ENCODE results near the gene MAPKAP1.

MAPKAP1 gene

DNA sequence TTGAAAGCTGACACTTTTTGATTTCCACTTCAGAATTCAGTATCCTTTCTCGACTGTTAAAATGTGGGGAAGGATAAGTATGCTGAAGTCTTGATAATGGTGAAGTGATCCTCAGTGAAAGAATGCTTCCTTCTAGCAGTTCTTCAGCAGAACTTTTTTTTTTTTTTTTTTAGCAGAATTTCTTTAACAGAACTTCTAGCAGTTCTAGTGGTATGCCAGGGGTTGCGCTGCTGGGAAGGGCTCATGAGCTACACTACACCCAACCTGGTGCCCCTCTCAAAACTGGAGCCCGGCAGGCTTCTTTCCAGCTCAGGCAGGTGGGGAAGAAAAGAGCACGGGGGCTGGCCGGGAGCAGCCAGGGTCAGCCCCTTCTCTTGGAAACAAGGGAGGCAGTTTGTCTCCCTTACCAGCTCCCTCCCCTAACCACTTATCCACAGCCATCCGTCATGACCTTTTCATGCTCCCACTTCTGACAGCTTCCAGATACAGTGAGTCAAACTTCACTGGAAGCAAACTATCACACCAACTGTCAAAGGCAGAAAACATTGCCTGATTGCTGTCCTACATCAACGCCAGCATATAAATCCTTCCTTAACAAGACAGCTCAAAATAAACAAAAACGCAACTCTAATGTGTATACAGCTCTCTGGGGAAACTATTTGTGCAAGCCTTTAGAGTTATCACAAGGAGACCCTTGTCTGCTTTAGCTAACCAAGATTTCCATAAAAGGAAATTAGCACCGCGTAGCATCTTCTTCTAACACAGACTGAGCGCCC lies 233.9 kb downstream of the MAPKAP1 start:
- peak; percentile 48 for DNase-seq

DNA sequence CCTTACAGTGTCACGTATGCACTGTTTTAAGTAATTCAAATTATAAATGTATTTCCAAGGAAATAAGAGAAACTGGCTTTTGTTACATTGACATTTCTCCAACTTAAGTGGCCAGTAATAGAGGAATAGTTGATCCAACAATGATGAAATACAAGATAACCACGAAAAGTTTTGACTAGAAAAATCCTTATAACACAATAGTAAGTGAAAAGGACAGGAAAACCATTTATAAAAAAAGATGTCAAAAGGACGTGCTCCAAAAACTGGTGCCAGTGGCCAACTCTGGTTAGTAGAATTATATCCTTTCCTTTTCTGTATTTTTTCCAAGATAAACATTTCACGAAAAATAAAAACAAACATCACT lies 234.5 kb downstream of the MAPKAP1 start:
- DNase-seq: no peak

GRCh38 chr9:125470767-125471580 lies 236.0 kb downstream of the MAPKAP1 start:
- no peak for DNase-seq

GRCh38 chr9:125470189-125470588 lies 236.8 kb downstream of the MAPKAP1 start:
- DNase-seq: no peak

DNA sequence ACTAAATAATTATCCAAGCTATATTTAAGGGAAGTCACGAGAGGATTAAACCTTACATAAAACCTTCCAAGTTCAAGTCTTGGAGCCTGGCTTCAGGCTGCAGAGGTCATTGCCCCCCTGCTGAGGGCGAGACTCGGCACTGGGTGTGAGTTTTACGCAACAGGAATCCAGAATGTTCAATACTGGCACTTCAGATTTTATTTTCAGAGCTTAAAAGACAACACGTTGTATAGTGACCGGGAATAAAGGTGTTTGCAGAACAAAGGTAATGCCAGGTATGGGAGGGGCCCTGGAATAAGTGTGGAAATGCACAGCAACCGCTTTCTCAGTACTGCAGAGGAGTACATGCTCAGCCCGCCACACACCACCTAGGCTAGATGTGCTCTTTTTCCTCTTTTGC lies 238.4 kb downstream of the MAPKAP1 start:
- no peak for DNase-seq

DNA sequence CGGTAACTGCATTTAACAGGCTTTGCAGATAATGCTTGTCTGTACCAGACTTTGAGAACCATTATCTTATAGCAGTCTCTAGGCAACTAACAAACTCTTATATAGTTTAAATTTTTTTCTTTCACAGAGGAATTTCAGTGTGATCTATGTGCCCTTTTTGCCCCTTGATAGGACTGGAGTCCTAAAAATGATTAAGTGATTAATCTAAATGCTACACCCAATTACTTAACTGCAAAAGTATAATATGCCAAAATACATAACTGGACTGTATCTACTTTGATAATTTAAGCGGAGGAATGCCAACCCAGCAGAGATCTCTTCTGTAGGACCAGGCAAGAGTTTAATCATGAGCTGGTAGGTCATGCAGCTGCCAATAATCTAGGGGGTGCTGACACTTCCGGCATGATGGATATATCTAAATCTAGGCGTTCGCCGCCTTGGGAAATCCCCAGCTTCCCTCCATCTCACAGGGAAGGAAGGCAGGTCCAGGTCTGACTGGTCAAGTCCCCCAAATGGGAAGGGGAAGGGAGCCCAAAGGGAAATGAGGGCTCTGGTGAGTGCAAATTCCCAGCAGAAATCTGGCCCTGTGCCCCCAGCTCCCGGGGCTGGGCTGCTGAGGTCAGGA lies 239.8 kb downstream of the MAPKAP1 start:
- no peak for DNase-seq

DNA sequence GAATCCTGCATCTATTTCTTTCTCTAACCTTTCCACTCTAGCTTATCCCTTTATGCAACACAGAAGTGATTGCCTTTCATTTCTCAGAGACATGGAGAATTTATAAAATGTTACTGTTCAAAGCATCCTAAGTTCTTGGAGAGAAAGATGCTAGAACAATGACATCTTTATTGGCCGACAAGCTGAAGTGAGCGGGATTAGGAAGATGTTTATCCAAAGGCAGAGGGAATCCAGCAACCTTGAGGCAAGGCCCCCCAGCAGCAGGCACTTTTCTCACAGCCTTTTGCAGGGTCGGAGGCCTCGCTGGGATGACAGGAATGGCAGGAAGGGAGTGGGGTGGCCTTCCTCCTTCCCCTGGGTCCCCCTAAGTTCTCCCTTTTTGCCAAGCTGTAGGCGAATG lies 240.6 kb downstream of the MAPKAP1 start:
- no peak for DNase-seq

DNA sequence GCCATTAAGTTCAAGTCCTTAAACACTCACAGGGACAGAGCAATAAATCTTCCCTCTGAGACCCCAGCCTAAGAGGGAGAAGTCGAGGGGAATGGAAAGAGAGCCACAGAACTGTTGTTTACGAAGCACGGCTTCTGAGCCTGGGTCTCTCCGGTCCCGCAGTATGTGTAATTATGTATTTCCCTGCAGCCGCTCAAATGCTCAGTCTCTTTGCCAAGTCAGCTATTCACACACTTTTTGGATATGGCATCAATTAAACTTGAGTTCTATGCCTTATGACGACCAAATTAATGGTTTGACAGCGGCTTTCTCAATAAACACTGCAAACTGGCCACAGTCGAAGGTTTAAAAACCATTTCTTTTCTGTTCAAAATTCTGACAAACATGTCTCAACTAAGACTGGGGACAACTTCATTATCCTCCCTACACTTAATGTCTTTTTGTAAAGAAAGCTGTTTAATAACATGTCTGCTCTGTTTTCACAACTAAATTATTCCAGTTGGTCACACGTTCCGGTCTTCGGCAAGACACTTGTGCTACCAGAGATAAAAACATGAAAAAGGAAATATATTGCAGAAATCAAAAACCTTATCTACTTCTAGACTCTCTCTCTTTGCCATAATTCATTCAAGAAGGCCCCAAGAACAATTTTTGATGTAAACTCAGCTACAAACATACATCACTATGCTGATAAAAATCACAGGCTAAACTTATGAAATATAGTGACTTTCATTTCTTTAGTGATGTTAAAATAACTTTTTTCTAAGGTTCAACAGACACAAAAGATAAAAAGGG lies 242.2 kb downstream of the MAPKAP1 start:
- DNase-seq: no peak

DNA sequence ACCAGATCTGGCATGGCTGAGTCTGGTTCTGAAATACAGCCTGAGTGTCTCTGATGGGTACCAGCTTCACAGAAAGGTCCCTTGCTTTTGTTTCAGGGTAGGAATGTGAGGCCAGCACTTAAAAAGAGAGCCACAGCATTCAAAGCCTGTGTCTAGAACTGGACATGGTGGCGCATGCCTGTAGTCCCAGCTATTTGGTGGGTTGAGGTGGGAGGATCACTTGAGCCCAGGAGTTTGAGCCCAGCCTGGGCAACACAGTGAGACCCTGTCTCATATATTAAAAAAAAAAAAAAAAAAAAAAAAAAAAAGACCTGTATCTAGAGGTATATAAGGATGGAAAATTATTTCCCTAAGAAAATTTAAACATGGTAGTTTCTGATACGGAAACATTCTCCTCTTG lies 243.1 kb downstream of the MAPKAP1 start:
- no peak for DNase-seq

DNA sequence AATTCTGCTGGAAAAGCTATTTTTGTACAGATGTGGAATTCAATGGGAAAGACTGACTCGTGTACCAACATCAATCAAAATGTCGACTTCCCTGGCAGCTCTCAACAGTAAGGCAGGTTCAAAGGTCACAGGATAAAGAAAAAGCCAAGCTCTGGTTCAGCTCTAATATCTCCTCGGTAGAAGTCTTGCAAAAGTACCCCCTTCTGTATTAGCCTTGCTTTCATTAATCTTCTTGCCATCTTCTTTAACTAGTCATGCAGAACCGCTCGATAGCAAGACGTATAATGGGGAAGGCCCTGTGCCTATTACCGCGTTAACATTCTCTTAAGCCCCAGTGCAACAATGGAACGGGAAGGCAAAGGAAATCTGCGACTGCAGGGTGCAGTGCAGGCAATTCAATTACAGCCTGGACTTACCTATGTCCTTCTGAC lies 244.1 kb downstream of the MAPKAP1 start:
- peak; percentile 86 for DNase-seq

DNA sequence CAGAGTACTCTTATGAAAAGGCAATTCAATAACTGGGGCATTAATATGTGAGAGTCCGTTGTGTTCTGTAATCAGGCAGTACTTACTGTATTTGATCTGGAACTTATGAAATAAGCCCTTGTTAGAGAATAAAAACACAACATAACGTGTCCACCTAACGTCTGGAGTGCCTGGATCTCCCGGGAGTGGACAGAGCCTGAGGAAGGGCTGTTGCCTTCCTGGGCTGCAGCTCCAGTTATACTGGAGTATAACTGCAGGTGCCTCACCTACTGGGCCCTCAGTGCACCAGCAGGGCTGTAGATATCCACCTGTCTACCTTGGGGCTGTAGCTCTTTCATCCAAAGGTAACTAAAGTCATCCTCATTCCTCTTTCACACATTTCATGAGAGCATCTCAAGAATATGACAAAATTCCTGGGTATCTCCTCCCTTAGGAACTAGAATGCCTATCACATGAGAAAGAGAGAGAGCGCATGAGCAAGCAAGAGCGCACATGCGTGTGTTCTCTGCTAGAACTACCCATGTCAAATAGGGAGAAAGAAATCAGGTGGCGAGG lies 245.3 kb downstream of the MAPKAP1 start:
- DNase-seq: no peak

- no peak for DNase-seq
Measured at GRCh38 chr9:125460883-125461635, 245.9 kb downstream of the MAPKAP1 start.

DNA sequence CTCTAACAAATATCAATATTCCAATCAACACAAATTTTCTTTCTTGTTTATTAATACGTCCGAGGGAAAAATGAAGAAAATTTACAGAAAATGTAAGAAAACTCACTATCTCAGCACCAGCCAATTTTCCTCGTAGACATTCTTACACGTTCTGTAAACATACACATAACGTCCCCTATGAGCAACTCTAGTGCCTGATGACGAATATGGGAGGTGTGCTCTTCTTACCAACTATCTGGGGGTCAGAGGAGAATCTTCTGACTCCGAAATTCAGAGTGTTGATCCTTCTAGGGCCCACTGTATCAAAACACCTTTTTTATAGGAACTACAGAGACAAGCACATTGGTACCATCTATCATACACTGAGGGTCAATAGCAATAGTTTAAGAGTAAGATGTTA lies 246.7 kb downstream of the MAPKAP1 start:
- no peak for DNase-seq

DNA sequence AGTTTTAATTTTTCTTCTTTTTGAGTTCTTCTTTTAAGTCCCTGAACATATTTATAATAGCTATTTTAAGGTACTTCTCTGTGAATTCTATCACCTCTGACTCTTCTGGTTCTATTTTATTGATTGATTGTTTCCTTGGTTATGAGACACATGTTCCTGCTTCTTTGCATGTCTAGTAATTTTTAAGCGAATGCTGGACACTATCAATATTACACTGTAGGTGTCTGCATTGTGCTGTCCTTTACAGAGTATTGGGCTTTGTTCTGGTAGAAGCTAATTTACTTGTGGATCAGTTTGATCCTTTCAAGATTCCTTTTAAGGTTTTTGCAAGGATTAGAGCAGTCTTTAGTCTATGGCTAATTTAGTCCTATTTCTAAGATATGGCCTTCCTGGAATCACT lies 249.7 kb downstream of the MAPKAP1 start:
- no peak for DNase-seq

DNA sequence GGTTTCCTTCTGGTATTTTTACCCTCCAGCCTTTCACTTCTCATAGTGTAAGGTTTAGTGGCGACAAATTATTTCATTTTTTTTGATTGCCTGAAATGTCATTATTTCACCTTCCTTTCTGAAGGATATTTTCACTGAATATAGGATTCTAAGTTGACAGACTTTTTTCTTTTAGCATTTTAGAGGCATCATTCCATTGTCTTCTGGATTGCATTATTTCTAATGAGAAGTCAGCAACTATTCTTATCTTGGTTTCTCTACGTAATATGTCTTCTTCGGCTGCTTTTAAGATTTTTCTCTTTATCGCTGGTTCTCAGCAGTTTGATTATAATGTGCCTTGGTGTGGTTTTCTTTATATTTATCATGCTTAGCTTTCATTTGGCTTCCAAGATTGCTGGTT lies 251.1 kb downstream of the MAPKAP1 start:
- DNase-seq: no peak

GRCh38 chr9:125455132-125455531 lies 251.9 kb downstream of the MAPKAP1 start:
- DNase-seq: no peak

- no peak for DNase-seq
Measured at GRCh38 chr9:125447202-125447802, 259.7 kb downstream of the MAPKAP1 start.

GRCh38 chr9:125446561-125447094 lies 260.4 kb downstream of the MAPKAP1 start:
- DNase-seq: peak; percentile 37

DNA sequence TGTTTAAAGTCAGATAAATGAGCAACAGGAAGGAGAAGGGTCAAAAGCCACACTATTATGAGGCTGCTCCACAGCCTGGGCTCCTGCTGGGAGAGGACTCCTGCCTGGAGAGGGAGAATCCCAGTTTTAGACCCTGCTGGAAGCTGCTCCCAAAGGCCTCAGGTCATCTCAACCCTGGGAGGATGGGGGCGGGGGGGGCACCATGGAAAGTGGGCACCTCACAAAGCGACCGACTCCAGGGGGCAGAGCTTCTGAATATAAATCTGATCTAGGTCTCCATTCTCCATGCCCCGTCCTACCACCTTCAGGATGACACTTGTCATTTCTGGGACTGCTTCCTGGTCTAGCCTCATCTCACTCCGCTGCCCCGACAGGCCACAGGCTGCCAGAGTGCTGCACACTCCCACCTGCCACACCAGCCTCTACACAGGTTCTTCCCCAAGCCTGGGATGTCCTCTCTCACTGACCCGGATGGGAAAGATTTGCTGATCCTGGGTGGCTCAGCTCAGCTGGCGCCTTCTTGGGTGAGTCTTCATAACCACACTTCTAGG lies 262.0 kb downstream of the MAPKAP1 start:
- DNase-seq: no peak

GRCh38 chr9:125444166-125444565 lies 262.8 kb downstream of the MAPKAP1 start:
- DNase-seq: no peak

DNA sequence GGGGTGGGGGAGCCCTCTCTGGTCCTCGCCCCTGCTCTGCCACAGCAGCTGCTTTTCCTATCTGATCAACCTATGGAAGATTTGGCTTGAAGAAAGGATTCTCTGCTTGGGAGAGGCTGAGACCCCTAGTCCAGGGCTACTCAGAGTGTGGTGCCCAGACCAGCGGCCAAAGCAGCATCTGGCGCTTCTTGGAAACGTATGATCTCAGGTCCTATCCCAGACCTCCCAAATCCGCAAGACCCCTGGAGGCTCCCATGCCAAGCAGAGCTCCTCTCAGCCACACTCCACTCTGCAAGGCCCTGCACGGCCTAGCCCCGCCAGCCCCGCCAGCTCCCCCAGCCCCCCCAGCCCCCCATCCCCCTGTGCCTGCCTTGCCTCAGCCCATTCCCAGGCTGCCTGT lies 263.6 kb downstream of the MAPKAP1 start:
- no peak for DNase-seq
